NCI-H187 (cell line): Measurements from ENCODE around the gene JARID2.

Source experiments
- DNase-seq, 2 experiments: peaks; one replicate each; lab custom pipeline; 2025; lab: John Stamatoyannopoulos, UW

The JARID2 gene

GRCh38 chr6:15357782-15358181 lies 111.9 kb downstream of the JARID2 start:
- no peak for DNase-seq

GRCh38 chr6:15358579-15359327 lies 112.9 kb downstream of the JARID2 start:
- no peak for DNase-seq

GRCh38 chr6:15359335-15359862 lies 113.5 kb downstream of the JARID2 start:
- DNase-seq, result no peak

GRCh38 chr6:15360300-15360699 lies 114.4 kb downstream of the JARID2 start:
- no peak for DNase-seq

- no peak for DNase-seq
These were observed 115.3 kb downstream of the JARID2 start for GRCh38 chr6:15361197-15361596.

GRCh38 chr6:15362274-15363160 lies 116.6 kb downstream of the JARID2 start:
- DNase-seq, result no peak

- DNase-seq, result no peak
These were observed 117.3 kb downstream of the JARID2 start for GRCh38 chr6:15363164-15363522.

- DNase-seq, result no peak
These were observed 117.9 kb downstream of the JARID2 start for GRCh38 chr6:15363523-15364400.

- DNase-seq, result no peak
These were observed 118.7 kb downstream of the JARID2 start for GRCh38 chr6:15364401-15365037.

GRCh38 chr6:15365273-15365687 lies 119.4 kb downstream of the JARID2 start:
- DNase-seq, result peak; percentile 33 to 76

GRCh38 chr6:15366003-15366535 lies 120.2 kb downstream of the JARID2 start:
- DNase-seq, result no peak

GRCh38 chr6:15366879-15367278 lies 121.0 kb downstream of the JARID2 start:
- DNase-seq, result no peak

- DNase-seq, result no peak
These were observed 122.3 kb downstream of the JARID2 start for GRCh38 chr6:15368186-15368585.

- no peak for DNase-seq
These were observed 123.0 kb downstream of the JARID2 start for GRCh38 chr6:15368873-15369272.

- no peak for DNase-seq
These were observed 124.0 kb downstream of the JARID2 start for GRCh38 chr6:15369838-15370237.

- no peak for DNase-seq
These were observed 125.1 kb downstream of the JARID2 start for GRCh38 chr6:15370733-15371671.

- DNase-seq, result no peak
These were observed 127.1 kb downstream of the JARID2 start for GRCh38 chr6:15372932-15373331.

- DNase-seq, result no peak
These were observed 128.2 kb downstream of the JARID2 start for GRCh38 chr6:15374119-15374518.

- DNase-seq, result no peak
These were observed 129.1 kb downstream of the JARID2 start for GRCh38 chr6:15375018-15375417.
